ENCODE results near the gene DGKH. TPM values are rescaled to one million over a fixed set of nuclear protein-coding genes. Genes with fewer than 3 reads are reported as not detected.

Gene DGKH
- total RNA-seq, 2 experiments from 2014 or later = 15.2 to 15.8 TPM

GRCh38 chr13:42119875-42120274 is 71.4 kb downstream of the DGKH start:
- ATAC-seq = no peak
- intact Hi-C loops (cut with micrococcal nuclease) = no loop called here
- H3K27me3 Mint-ChIP-seq = no peaks in the 10 kb centered on the region
- no peak overlapping the region for H3K27ac Mint-ChIP-seq
- H3K4me1 Mint-ChIP-seq (ENCODE audit: low read depth) = peaks cover 5% of the 10 kb centered on the region
- DNase-seq = no peak
- POLR2A ChIA-PET = no interaction called here
- CTCF ChIA-PET = no interaction called here
- H3K9me3 Mint-ChIP-seq = no peaks in the 10 kb centered on the region
- peaks cover 5% of the 10 kb centered on the region for H3K36me3 Mint-ChIP-seq (ENCODE audit: low read depth)
- no peak overlapping the region for H3K4me3 Mint-ChIP-seq
- no peak for TF ChIP-seq CTCF (IDR thresholded peaks at IDR 0.05)

- no peak overlapping the region for H3K4me3 Mint-ChIP-seq
- intact Hi-C loops (cut with micrococcal nuclease) = no loop called here
- H3K36me3 Mint-ChIP-seq (ENCODE audit: low read depth) = peaks cover 8% of the 10 kb centered on the region
- POLR2A ChIA-PET = no interaction called here
- DNase-seq (no peak), ATAC-seq (no peak)
- CTCF ChIA-PET = interaction anchor here (1.4 kb wide), 1 partner anchor 14 kb away, joined by 4 read pairs; no protein-coding TSS in a partner anchor
- no peaks in the 10 kb centered on the region for H3K9me3 Mint-ChIP-seq
- no peaks in the 10 kb centered on the region for H3K27me3 Mint-ChIP-seq
- no peak overlapping the region for H3K27ac Mint-ChIP-seq
- TF ChIP-seq CTCF (IDR thresholded peaks at IDR 0.05) = no peak
- H3K4me1 Mint-ChIP-seq (ENCODE audit: low read depth) = peaks cover 5% of the 10 kb centered on the region
These were observed 75.2 kb downstream of the DGKH start for GRCh38 chr13:42123600-42123999.

GRCh38 chr13:42125046-42125445 is 76.6 kb downstream of the DGKH start:
- Mint-ChIP-seq H3K4me3 (no peak overlapping the region), H3K27ac (no peak overlapping the region), H3K27me3 (no peaks in the 10 kb centered on the region), H3K9me3 (no peaks in the 10 kb centered on the region), H3K36me3 (ENCODE audit: low read depth) (peaks cover 9% of the 10 kb centered on the region), H3K4me1 (ENCODE audit: low read depth) (peaks cover 2% of the 10 kb centered on the region)
- intact Hi-C loops (cut with micrococcal nuclease) = no loop called here
- ChIA-PET CTCF (no interaction called here), POLR2A (interaction anchor here (1.0 kb wide), 1 partner anchor 11 kb away, joined by 3 read pairs; no protein-coding TSS in a partner anchor)
- ATAC-seq (no peak), DNase-seq (no peak)
- no peak for TF ChIP-seq CTCF (IDR thresholded peaks at IDR 0.05)

- Mint-ChIP-seq H3K9me3 (no peaks in the 10 kb centered on the region), H3K27ac (no peak overlapping the region), H3K4me1 (ENCODE audit: low read depth) (no peaks in the 10 kb centered on the region), H3K27me3 (no peaks in the 10 kb centered on the region), H3K36me3 (ENCODE audit: low read depth) (peaks cover 4% of the 10 kb centered on the region), H3K4me3 (no peak overlapping the region)
- intact Hi-C loops (cut with micrococcal nuclease) = no loop called here
- ChIA-PET POLR2A (no interaction called here), CTCF (no interaction called here)
- no peak for TF ChIP-seq CTCF (IDR thresholded peaks at IDR 0.05)
- DNase-seq (no peak), ATAC-seq (no peak)
These were observed 78.6 kb downstream of the DGKH start for GRCh38 chr13:42127047-42127446.

GRCh38 chr13:42129033-42129432 is 80.6 kb downstream of the DGKH start:
- no peak overlapping the region for H3K27ac Mint-ChIP-seq
- no peak for DNase-seq
- H3K27me3 Mint-ChIP-seq = no peaks in the 10 kb centered on the region
- ChIA-PET POLR2A (no interaction called here), CTCF (no interaction called here)
- peaks cover 6% of the 10 kb centered on the region for H3K4me1 Mint-ChIP-seq (ENCODE audit: low read depth)
- TF ChIP-seq CTCF (IDR thresholded peaks at IDR 0.05) = no peak
- H3K9me3 Mint-ChIP-seq = no peaks in the 10 kb centered on the region
- peaks cover 7% of the 10 kb centered on the region for H3K36me3 Mint-ChIP-seq (ENCODE audit: low read depth)
- ATAC-seq = no peak
- no peak overlapping the region for H3K4me3 Mint-ChIP-seq
- intact Hi-C loops (cut with micrococcal nuclease) = no loop called here
